CD4-positive, alpha-beta T cell treated with Interleukin-6 at 100 ng/mL for 8 hours (primary cell): ENCODE measurements around the gene INTS3.

Experiments
- DNase-seq: peaks from one replicate; pipeline ENCODE4 v3.0.0-alpha.2; 2020; ENCODE audit warnings: mixed read lengths, low spot score

Gene INTS3

GRCh38 chr1:153795330-153795837 is 67.5 kb downstream of the INTS3 start:
- DNase-seq = no peak

GRCh38 chr1:153795934-153796785 is 68.3 kb downstream of the INTS3 start:
- no peak for DNase-seq

GRCh38 chr1:153796786-153797659 is 69.2 kb downstream of the INTS3 start:
- DNase-seq = peak; percentile 83

GRCh38 chr1:153798468-153798780 is 70.6 kb downstream of the INTS3 start:
- no peak for DNase-seq

- no peak for DNase-seq
These were observed 71.2 kb downstream of the INTS3 start for GRCh38 chr1:153799016-153799415.

GRCh38 chr1:153799566-153800465 is 72.0 kb downstream of the INTS3 start:
- DNase-seq = no peak

GRCh38 chr1:153800516-153800915 is 72.7 kb downstream of the INTS3 start:
- DNase-seq = no peak

GRCh38 chr1:153801028-153801625 is 73.3 kb downstream of the INTS3 start:
- no peak for DNase-seq

- DNase-seq = no peak
These were observed 74.2 kb downstream of the INTS3 start for GRCh38 chr1:153801786-153802697.

- no peak for DNase-seq
These were observed 75.7 kb downstream of the INTS3 start for GRCh38 chr1:153803470-153804056.

- no peak for DNase-seq
These were observed 76.3 kb downstream of the INTS3 start for GRCh38 chr1:153804112-153804511.

- peak; percentile 78 for DNase-seq
These were observed 77.3 kb downstream of the INTS3 start for GRCh38 chr1:153805042-153805745.

GRCh38 chr1:153805886-153806719 is 78.3 kb downstream of the INTS3 start:
- no peak for DNase-seq

- no peak for DNase-seq
These were observed 88.5 kb downstream of the INTS3 start for GRCh38 chr1:153816283-153816889.

- DNase-seq = no peak
These were observed 91.0 kb downstream of the INTS3 start for GRCh38 chr1:153818876-153819275.
